GM12878 (cell line): Measurements from ENCODE around the gene OR2S2. TPM values are rescaled to one million over a fixed set of nuclear protein-coding genes. Genes with fewer than 3 reads are reported as not detected.

Experiments
- ATAC-seq: fragments of 200-7000 bp; cut with Tn5 transposase; 3 replicates; pipeline ENCODE4 v1.9.1; 2020; ENCODE audit warnings: mild to moderate bottlenecking, moderate library complexity
- BruUV-seq: library from RNA; stranded (reverse); fragments of 400-500 nt; replicated peaks from 2 replicates; lab custom pipeline; 2021; lab: Mats Ljungman, UMichigan
- CTCF ChIA-PET: fragments of 300-600 bp; sonication (Branson Sonifier 250); formaldehyde crosslinking; extraction: SDS; loops from one replicate; lab custom pipeline; 2021; ENCODE audit warnings: inconsistent platforms; lab: Yijun Ruan, JAX
- POLR2A ChIA-PET: fragments of 350-600 bp; formaldehyde crosslinking; extraction: SDS; loops from one replicate; lab custom pipeline; 2021; ENCODE audit warnings: inconsistent platforms; lab: Charles Lee
- RAD21 ChIA-PET: fragments of 300-600 bp; sonication (Branson Sonifier 250); formaldehyde crosslinking; loops from one replicate; lab custom pipeline; 2023; ENCODE audit warnings: antibody characterized with exemption; ENCODE audit not compliant: unreplicated experiment; lab: Charles Lee
- SMC1A ChIA-PET: fragments of 300-600 bp; sonication (Branson Sonifier 250); formaldehyde crosslinking; loops from one replicate; lab custom pipeline; 2023; ENCODE audit not compliant: unreplicated experiment, uncharacterized antibody; lab: Charles Lee
- DNase-seq: peaks from one replicate; pipeline ENCODE4 v3.0.0-alpha.2; 2011; ENCODE audit warnings: low read depth, low spot score
- FAIRE-seq: peaks from 3 replicates; lab custom pipeline; 2011; peaks lifted over from hg19 to GRCh38; lab: Jason Lieb, UNC
- H2AFZ ChIP-seq: 2 replicates; pipeline ENCODE4 v1.6.0; 2011; ENCODE audit warnings: low read depth, low read length, control low read depth; ENCODE audit not compliant: control insufficient read depth
- H3K27ac ChIP-seq: 2 replicates; pipeline ENCODE4 v1.5.1; 2011; ENCODE audit warnings: control low read depth; ENCODE audit not compliant: control insufficient read depth, insufficient read depth
- H3K27me3 ChIP-seq, 2 experiments: replicated peaks in 1 of 2; 2 replicates each; pipeline versions ENCODE4 v1.6.0 to v1.6.1; 2011; ENCODE audit warnings: low read length in 1 of 2; ENCODE audit not compliant: control insufficient read depth in 2 of 2, insufficient read depth in 2 of 2
- H3K36me3 ChIP-seq, 2 experiments: 2 replicates each; pipeline ENCODE4 v1.5.1; 2011; ENCODE audit warnings: low read length in 1 of 2; ENCODE audit not compliant: control insufficient read depth in 2 of 2, insufficient read depth in 2 of 2
- H3K4me1 ChIP-seq: 2 replicates; pipeline ENCODE4 v1.6.1; 2011; ENCODE audit warnings: mild to moderate bottlenecking, low read length, moderate library complexity, mixed read lengths; ENCODE audit not compliant: control insufficient read depth, insufficient read depth
- H3K4me2 ChIP-seq: 2 replicates; pipeline ENCODE4 v1.6.0; 2011; ENCODE audit warnings: control low read depth; ENCODE audit not compliant: control insufficient read depth, insufficient read depth
- H3K4me3 ChIP-seq: fragments of 200-600 bp; sonication (generic); 2 replicates; pipeline ENCODE4 v1.5.1; 2016
- H3K79me2 ChIP-seq: 2 replicates; pipeline ENCODE4 v1.6.0; 2011; ENCODE audit warnings: low read length; ENCODE audit not compliant: control insufficient read depth, insufficient read depth
- H3K9ac ChIP-seq: 2 replicates; pipeline ENCODE4 v1.8.0; 2011; ENCODE audit warnings: low read length, control low read depth, mixed read lengths; ENCODE audit not compliant: control insufficient read depth, insufficient read depth
- H3K9me3 ChIP-seq: replicated peaks from 3 replicates; pipeline ENCODE4 v1.5.1; 2011; ENCODE audit warnings: mild to moderate bottlenecking, low read length; ENCODE audit not compliant: control insufficient read depth, insufficient read depth
- H4K20me1 ChIP-seq: 2 replicates; pipeline ENCODE4 v1.6.0; 2011; ENCODE audit not compliant: control insufficient read depth, insufficient read depth
- ATF7 ChIP-seq: fragments of 450-650 bp; IDR thresholded peaks from 2 replicates; pipeline ENCODE4 v1.6.1; 2016; ENCODE audit warnings: low read depth, mild to moderate bottlenecking
- CHD2 ChIP-seq: IDR thresholded peaks from 2 replicates; pipeline ENCODE4 v1.6.1; 2011; ENCODE audit warnings: low read depth, low read length, improper control_type of control experiment, borderline replicate concordance
- MTA3 ChIP-seq: IDR thresholded peaks from 2 replicates; pipeline ENCODE4 v1.6.1; 2012; ENCODE audit warnings: low read length, inconsistent platforms, borderline replicate concordance
- MXI1 ChIP-seq: fragments of 150-350 bp; IDR thresholded peaks from 2 replicates; pipeline ENCODE4 v1.6.1; 2011; ENCODE audit warnings: low read depth, mild to moderate bottlenecking, inconsistent platforms, low read length, improper control_type of control experiment
- MYB ChIP-seq: fragments of 150-350 bp; IDR thresholded peaks from 2 replicates; pipeline ENCODE4 v1.6.1; 2014; ENCODE audit warnings: mild to moderate bottlenecking, low read depth, low read length, borderline replicate concordance
- NR2F1 ChIP-seq: fragments of 450-650 bp; conservative IDR thresholded peaks from 2 replicates; pipeline ENCODE4 v1.6.1; 2017; ENCODE audit warnings: mild to moderate bottlenecking
- SRF ChIP-seq, 2 experiments: IDR thresholded peaks; 2 replicates each; pipeline ENCODE4 v1.6.1; 2011; ENCODE audit warnings: low read depth in 2 of 2, low read length in 2 of 2, mild to moderate bottlenecking in 1 of 2, moderate library complexity in 1 of 2
- TBL1XR1 ChIP-seq: IDR thresholded peaks from 2 replicates; pipeline ENCODE4 v1.6.1; 2012; ENCODE audit warnings: low read depth, low read length, improper control_type of control experiment
- ZNF622 ChIP-seq: fragments of 450-650 bp; IDR thresholded peaks from 2 replicates; pipeline ENCODE4 v1.6.1; 2017; ENCODE audit warnings: mild to moderate bottlenecking, inconsistent platforms
- WGBS: methylation state at CpG from one replicate; pipeline ENCODE4 v1.1.6; 2016; ENCODE audit warnings: low lambda C conversion rate; ENCODE audit not compliant: insufficient replicate concordance, insufficient coverage; ENCODE audit errors: missing lambda C conversion rate; 5-methylcytosine and 5-hydroxymethylcytosine counted together
- in situ Hi-C: fragments of 300-500 bp; cut with MboI; formaldehyde crosslinking; loops from 9 replicates; pipeline ENCODE4 v1.14.3; 2018; ENCODE audit warnings: mixed read lengths
- intact Hi-C: fragments of 100-400 bp; cut with micrococcal nuclease; formaldehyde crosslinking; loops from one replicate; pipeline ENCODE4 v1.14.2; 2022; ENCODE audit not compliant: unreplicated experiment
- polyA plus RNA-seq, 11 experiments: library from polyadenylated mRNA; depleted of rRNA in 4 of 11; unstranded in 6 of 11; stranded (reverse) in 5 of 11; fragments of >200 nt; fragmentation: Nextera tagmentation in 4 of 11; fragmentation: Illumina TruSeq in 1 of 11; extraction: Ambion mirVana in 4 of 11; extraction: Trizol in 1 of 11; gene quantifications; 1 replicate in 1 of 11; 2 replicates in 10 of 11; pipeline versions ENCODE4 v1.2.1 to v1.2.3, GENCODE V29; 2011 to 2016; ENCODE audit warnings: inconsistent platforms in 2 of 11, missing spikeins in 2 of 11, low read depth in 1 of 11
- total RNA-seq, 4 experiments: library from RNA; depleted of rRNA in 3 of 4; stranded (reverse); fragments of >200 nt in 3 of 4; fragmentation: Illumina TruSeq in 1 of 4; extraction: Trizol in 1 of 4; gene quantifications; 2 replicates each; pipeline versions ENCODE4 v1.2.1 to v1.2.3, GENCODE V29; 2013 to 2021

OR2S2 gene
- total and polyA plus RNA-seq, 10 of the 15 experiments (the other 5 are each of a cell fraction or from before 2014, with no cell fraction given), result not detected

GRCh38 chr9:35912791-35913400 is 45.1 kb downstream of the OR2S2 start (continued):
- TF ChIP-seq MYB, result no peak
- TF ChIP-seq ATF7, result no peak
- no peak for TF ChIP-seq MTA3
- TF ChIP-seq ZNF622, result no peak
- TF ChIP-seq SRF (IDR thresholded peaks at IDR 0.05; ENCODE audit: low read depth in 2 of 2, low read length in 2 of 2), result no peak
- no peak for TF ChIP-seq TBL1XR1
- no peak for TF ChIP-seq NR2F1
- no peak for TF ChIP-seq CHD2

GRCh38 chr9:35911690-35912089 is 46.3 kb downstream of the OR2S2 start:
- Histone ChIP-seq H3K27me3 (no peaks in the 10 kb centered on the region; a peak in 1 of 4 replicates), H3K4me1 (no peaks in the 10 kb centered on the region), H3K4me2 (no peak overlapping the region), H4K20me1 (no peaks in the 10 kb centered on the region), H3K79me2 (no peaks in the 10 kb centered on the region), H3K36me3 (no peaks in the 10 kb centered on the region), H2AFZ (no peak overlapping the region), H3K9me3 (peaks cover 2% of the 10 kb centered on the region; the same call in 2 of the 3 replicates), H3K9ac (no peak overlapping the region)
- intact Hi-C loops, result no loop called here
- in situ Hi-C loops, result no loop called here
- 51% methylated on average over 9 of the region's 10 CpGs for WGBS
- ATAC-seq (no peak), DNase-seq (no peak)
- ChIA-PET CTCF (interaction anchor here (0.6 to 1.5 kb wide), 4 partner anchors 9 to 1012 kb away, joined by 3 to 5 read pairs (median 4); no protein-coding TSS in a partner anchor), SMC1A (no interaction called here)
- no TSS peak for BruUV-seq
- TF ChIP-seq MXI1, result no peak
- TF ChIP-seq, all 136 proteins: peak for 0
- Histone ChIP-seq H3K4me3 (no peak overlapping the region), H3K27ac (no peak overlapping the region)
- POLR2A ChIA-PET, result no interaction called here
- no peak for FAIRE-seq
- RAD21 ChIA-PET, result interaction anchor here (1.4 kb wide), 1 partner anchor 10 kb away, joined by 3 read pairs; no protein-coding TSS in a partner anchor
